K562 treated with DMSO at 1 percent for 4 hours (cell line): ENCODE measurements around the gene ZBTB39. TPM values are rescaled to one million over a fixed set of nuclear protein-coding genes. Genes with fewer than 3 reads are reported as not detected.

Source experiments
- total RNA-seq: library from RNA; unstranded; fragments of 300-600 nt; gene quantifications from 2 replicates; pipeline ENCODE4 v1.2.3, GENCODE V29; 2022; ENCODE audit not compliant: insufficient read depth

ZBTB39 gene
- total RNA-seq, result 6.7 and 8.9 TPM in 2 replicates

GRCh38 chr12:57005980-57006808, at the start of gene ZBTB39:
TSS of gene ZBTB39 (minus strand) at chr12:57006546. CDS start at chr12:57004917, 1,629 bp downstream.

GRCh38 chr12:57049890-57050289, 43.5 kb upstream of the ZBTB39 start, which contains the start of gene MYO1A:
TSS of gene MYO1A (minus strand) at chr12:57050129. CDS start at chr12:57048323, 1,806 bp downstream.

GRCh38 chr12:57016348-57016747, 10.0 kb upstream of the ZBTB39 start, which contains the start of gene TAC3:
TSS of gene TAC3 (minus strand) at chr12:57016529. CDS start at chr12:57015797, 732 bp downstream.

DNA sequence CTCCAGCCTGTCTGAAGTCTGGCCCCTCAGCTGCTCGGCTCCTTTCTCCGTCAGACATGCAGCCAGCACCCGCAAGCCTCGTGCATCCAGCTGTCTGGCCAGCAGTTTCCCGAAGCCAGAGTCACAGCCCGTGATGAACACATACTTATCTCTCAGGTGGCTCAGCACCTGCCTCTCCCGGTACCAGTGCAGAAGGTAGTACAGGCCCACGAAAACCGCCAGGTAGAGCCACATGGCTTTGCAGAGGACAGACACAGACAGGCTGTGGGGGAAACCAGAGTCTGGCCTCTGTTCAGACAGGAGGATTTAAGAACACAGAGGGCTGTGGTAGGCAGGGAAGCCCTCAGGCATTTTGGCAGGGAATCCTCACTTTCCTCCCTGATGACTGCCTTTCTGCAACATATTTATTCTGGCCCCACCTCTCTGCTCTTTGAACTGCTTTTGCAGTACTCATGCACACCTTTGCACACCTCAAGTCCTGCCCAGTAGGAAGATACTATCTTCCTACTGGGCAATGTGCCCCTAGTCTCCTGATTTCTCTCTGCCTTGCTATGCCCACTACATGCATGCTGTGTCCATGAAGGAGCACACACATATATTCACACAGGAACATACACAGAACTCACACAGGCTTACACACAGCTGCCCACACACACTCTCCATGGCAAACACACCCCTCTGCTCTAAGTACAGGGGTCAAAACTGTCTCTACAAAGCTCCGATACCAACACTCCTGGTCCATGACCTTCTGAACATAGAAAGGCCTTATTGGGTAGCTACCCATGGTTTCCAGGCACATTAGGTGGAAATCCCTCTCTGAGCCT, 48.9 kb downstream of the ZBTB39 start, which contains the start of gene RDH16:
Gene RDH16 (minus strand): TSS at position 380 of the 824 bp plus-strand sequence. CDS start 146 bp downstream, at position 234.

Other genes with a start within 250 kb of the ZBTB39 start
- gene HSD17B6, start 243.2 kb downstream of the ZBTB39 start, total RNA-seq, result 1.9 TPM in 1 of 2 replicates, not detected in the other
- not detected in 2 replicates for gene SDR9C7, start 72.1 kb downstream of the ZBTB39 start, total RNA-seq
- 0.50 TPM in 1 of 2 replicates, not detected in the other for gene RDH16, start 48.9 kb downstream of the ZBTB39 start, total RNA-seq
- 1.2 TPM in 1 of 2 replicates, not detected in the other for gene TAC3, start 10.0 kb upstream of the ZBTB39 start, total RNA-seq
- 0.25 TPM in 1 of 2 replicates, not detected in the other for gene MYO1A, start 43.6 kb upstream of the ZBTB39 start, total RNA-seq
- 27.9 and 32.2 TPM in 2 replicates for gene NEMP1, start 72.2 kb upstream of the ZBTB39 start, total RNA-seq
- gene NAB2, start 82.6 kb upstream of the ZBTB39 start, total RNA-seq, result 27.9 and 29.0 TPM in 2 replicates
- gene STAT6, start 104.8 kb upstream of the ZBTB39 start, total RNA-seq, result 39.9 and 42.8 TPM in 2 replicates
- gene LRP1, start 121.9 kb upstream of the ZBTB39 start, total RNA-seq, result 2.2 and 4.7 TPM in 2 replicates
- gene LRP1-AS, start 141.1 kb upstream of the ZBTB39 start, total RNA-seq, result not detected in 2 replicates
- 6.5 and 7.2 TPM in 2 replicates for gene NXPH4, start 210.2 kb upstream of the ZBTB39 start, total RNA-seq
- gene SHMT2, start 223.2 kb upstream of the ZBTB39 start, total RNA-seq, result 643 and 739 TPM in 2 replicates
- 6.3 and 7.1 TPM in 2 replicates for gene STAC3, start 244.6 kb upstream of the ZBTB39 start, total RNA-seq